Pancreas (tissue), 10 donors: ENCODE data around the gene SS18L1. TPM values are rescaled to one million over a fixed set of nuclear protein-coding genes. Genes with fewer than 3 reads are reported as not detected.
A peak's percentile ranks its signal among the peaks of the same experiment; 100 is the strongest.

Source experiments
- ATAC-seq, 4 donors: fragments of 200-7000 bp; cut with Tn5 transposase; one replicate each; pipeline versions ENCODE4 v1.8.0 to v1.9.1; 2020; ENCODE audit warnings: mild to moderate bottlenecking in 4 of 4, moderate library complexity in 4 of 4
- DNase-seq, 6 donors: peaks; one replicate each; pipeline ENCODE4 v3.0.0-alpha.2; 2020
- FAIRE-seq: peaks from 2 replicates; lab custom pipeline; 2012; peaks lifted over from hg19 to GRCh38; lab: Jason Lieb, UNC
- H3K27ac ChIP-seq, 4 donors: fragments of 200-600 bp; sonication (generic); 1 replicate in 3 of 4; 2 replicates in 1 of 4; pipeline versions ENCODE4 v1.5.0 to v1.8.0; 2020
- H3K27me3 ChIP-seq, 4 donors: fragments of 200-600 bp; one replicate each; pipeline ENCODE4 v1.8.0; 2021
- H3K36me3 ChIP-seq, 3 donors: fragments of 200-600 bp; sonication (generic) in 1 of 3; one replicate each; pipeline versions ENCODE4 v1.5.0 to v1.8.0; 2020 to 2021
- H3K4me1 ChIP-seq, 3 donors: fragments of 200-600 bp; one replicate each; pipeline ENCODE4 v1.8.0; 2021
- H3K4me3 ChIP-seq, 4 donors: fragments of 200-600 bp; sonication (generic) in 2 of 4; one replicate each; pipeline versions ENCODE4 v1.5.0 to v1.8.0; 2020 to 2021
- H3K9me3 ChIP-seq, 4 donors: fragments of 200-600 bp; one replicate each; pipeline ENCODE4 v1.8.0; 2021
- WGBS, 2 donors: extraction: QIAGEN DNeasy Blood & Tissue Kit; methylation state at CpG; one replicate each; pipeline ENCODE4 v1.1.7; 2013; 5-methylcytosine and 5-hydroxymethylcytosine counted together
- intact Hi-C, 3 donors: fragments of 100-400 bp; cut with DNase I; formaldehyde crosslinking; loops; one replicate each; pipeline versions ENCODE4 v1.11.1 to v1.14.2; 2022
- polyA plus RNA-seq, 2 donors: library from polyadenylated mRNA; stranded (reverse); fragments of 200-250 nt; gene quantifications; one replicate each; pipeline ENCODE4 v1.2.3, GENCODE V29; 2013
- total RNA-seq, 6 donors: library from RNA; stranded (reverse); fragmentation: NEBNext Ultra II Directional in 4 of 6; extraction: Animal tissue kit (Norgen Biotek cat#: 25700) in 4 of 6; gene quantifications; one replicate each; pipeline versions ENCODE4 v1.2.1 to v1.2.4, GENCODE V29; 2021 to 2023
- TF ChIP-seq, protein P1 (sequence below), 4 donors: fragments of 200-600 bp; sonication (generic) in 3 of 4; IDR thresholded peaks; one replicate each; pipeline versions ENCODE4 v1.5.0 to v1.8.0; 2021; ENCODE audit warnings: antibody characterized with exemption in 4 of 4
- donor health status: healthy with polysubstance abuse.
- donor health status: DM: no; HTN: no; CAD: no; lungs with moderate emphysema.
- donor health status: DM: no; HTN: no; CAD: no.
- donor health status: control.
- donor health status: control.
- donor health status: Bipolar disorder and iron deficiency.
- donor health status: DM: yes; HTN: yes; CAD: no.
- donor health status: DM: no; HTN: no; CAD: no.
- donor health status: DM: no; HTN: no; CAD: no.
- donor health status: DM: yes; HTN: yes; CAD: no.

The SS18L1 gene
- total and polyA plus RNA-seq, 8 donors: 6.6 to 19.3 (median 8.4) TPM

DNA sequence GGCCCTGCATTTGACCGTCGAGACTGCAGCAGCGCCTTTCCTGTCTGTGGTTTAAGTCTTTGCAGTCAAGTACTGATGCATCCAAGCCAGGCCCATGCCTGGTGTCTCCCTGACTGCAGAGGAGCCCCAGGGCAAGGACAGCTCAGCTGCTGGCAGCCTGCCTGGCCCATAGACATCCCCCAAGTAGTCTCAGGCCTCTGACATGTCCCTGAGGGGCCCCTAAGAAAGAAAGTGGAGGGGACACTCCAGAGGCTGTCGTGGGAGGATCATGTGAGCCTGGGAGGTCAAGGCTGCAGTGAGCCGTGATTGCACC lies 58.5 kb downstream of the SS18L1 start:
- intact Hi-C loops: no loop called here
- FAIRE-seq: no peak
- WGBS, 2 donors: 61 to 94% methylated on average over 5 of the region's 5 CpGs
- peaks cover 5 to 35% (median 16%) of the 10 kb centered on the region in 3 donors for H3K36me3 ChIP-seq
- no peaks in the 10 kb centered on the region for H3K9me3 ChIP-seq
- H3K4me1 ChIP-seq: no peaks in the 10 kb centered on the region
- H3K4me3 ChIP-seq: no peak overlapping the region
- H3K27me3 ChIP-seq: no peaks in the 10 kb centered on the region
- no peak overlapping the region for H3K27ac ChIP-seq
- TF ChIP-seq, protein P1, sequence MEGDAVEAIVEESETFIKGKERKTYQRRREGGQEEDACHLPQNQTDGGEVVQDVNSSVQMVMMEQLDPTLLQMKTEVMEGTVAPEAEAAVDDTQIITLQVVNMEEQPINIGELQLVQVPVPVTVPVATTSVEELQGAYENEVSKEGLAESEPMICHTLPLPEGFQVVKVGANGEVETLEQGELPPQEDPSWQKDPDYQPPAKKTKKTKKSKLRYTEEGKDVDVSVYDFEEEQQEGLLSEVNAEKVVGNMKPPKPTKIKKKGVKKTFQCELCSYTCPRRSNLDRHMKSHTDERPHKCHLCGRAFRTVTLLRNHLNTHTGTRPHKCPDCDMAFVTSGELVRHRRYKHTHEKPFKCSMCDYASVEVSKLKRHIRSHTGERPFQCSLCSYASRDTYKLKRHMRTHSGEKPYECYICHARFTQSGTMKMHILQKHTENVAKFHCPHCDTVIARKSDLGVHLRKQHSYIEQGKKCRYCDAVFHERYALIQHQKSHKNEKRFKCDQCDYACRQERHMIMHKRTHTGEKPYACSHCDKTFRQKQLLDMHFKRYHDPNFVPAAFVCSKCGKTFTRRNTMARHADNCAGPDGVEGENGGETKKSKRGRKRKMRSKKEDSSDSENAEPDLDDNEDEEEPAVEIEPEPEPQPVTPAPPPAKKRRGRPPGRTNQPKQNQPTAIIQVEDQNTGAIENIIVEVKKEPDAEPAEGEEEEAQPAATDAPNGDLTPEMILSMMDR (IDR thresholded peaks at IDR 0.05): no peak
- no peak for ATAC-seq
- DNase-seq: peak in 3 of 6 donors; percentile 15 to 30 (median 25)

DNA sequence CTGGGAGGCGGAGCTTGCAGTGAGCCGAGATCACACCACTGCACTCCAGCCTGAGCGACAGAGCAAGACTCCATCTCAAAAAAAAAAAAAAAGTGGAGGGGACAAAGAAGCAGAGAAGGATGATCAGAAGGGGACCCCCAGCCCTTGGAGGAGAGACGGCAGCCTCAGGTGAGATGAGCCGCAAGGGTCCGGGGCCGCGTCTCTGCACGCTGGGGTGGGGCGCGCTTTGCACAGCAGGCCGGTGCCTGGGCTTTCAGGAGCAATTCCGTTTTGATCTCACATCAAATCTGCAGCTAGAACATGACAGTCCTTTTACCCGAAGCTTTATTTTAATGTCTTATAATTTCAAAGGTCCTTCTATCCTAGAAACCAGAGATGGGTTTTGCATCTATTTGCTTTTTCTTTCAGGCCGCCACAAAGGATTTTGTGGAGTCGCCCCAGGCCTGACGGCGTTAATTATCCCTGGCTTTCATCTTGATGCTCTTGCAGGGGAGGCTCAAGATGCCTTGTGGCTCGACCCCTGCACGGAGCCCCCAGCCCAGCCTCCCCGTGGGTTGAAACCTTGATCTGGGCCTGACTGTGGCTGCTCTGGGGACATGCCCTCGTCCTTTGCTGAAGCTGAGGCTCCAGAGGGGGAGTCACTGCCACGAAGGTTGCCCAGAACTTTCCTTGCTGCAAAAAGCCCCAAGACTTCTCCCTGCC lies 59.3 kb downstream of the SS18L1 start:
- Histone ChIP-seq H3K9me3 (no peaks in the 10 kb centered on the region), H3K4me1 (no peaks in the 10 kb centered on the region), H3K27me3 (no peaks in the 10 kb centered on the region), H3K36me3 (peaks cover 5 to 30% (median 16%) of the 10 kb centered on the region in 3 donors), H3K4me3 (no peak overlapping the region), H3K27ac (no peak overlapping the region)
- intact Hi-C loops: no loop called here
- FAIRE-seq: no peak
- DNase-seq: peak in 3 of 6 donors; percentile 11 to 39 (median 35)
- ATAC-seq: no peak
- TF ChIP-seq, protein P1 (IDR thresholded peaks at IDR 0.05): no peak
- 91 to 93% methylated on average over 22 to 23 of the region's 23 CpGs for WGBS, 2 donors

DNA sequence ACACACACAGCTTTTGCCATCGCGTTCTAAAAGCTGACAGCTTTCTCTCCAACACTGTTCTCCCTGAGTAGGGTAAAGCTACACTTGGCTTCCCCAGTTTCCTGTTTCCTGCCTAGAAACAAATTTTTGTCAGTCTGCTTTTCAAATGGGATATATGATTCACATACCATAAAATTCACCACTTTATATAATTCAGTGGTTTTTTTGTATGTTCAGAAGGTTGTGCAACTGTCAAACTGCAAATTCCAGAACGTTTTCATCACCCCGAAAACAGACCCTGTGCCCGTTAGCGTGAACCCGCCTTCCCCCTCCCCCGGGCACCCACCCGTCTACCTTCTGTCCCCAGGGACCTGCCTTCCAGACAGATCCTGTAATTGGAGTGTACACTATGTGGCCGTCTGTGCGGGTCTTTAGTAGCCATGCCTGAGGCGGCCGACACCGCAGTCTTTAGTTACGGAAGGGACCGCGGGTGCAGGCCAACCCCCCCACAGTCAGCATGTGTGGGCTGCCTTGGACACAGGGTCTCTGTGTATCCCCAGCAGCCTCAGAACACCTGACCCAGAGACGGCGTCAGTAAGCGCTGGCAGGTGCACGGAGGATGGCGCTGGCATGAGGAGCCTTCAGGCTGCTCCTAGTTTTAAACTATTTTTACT lies 59.9 kb downstream of the SS18L1 start:
- TF ChIP-seq, protein P1 (IDR thresholded peaks at IDR 0.05): no peak
- no peaks in the 10 kb centered on the region for H3K9me3 ChIP-seq
- DNase-seq (peak in 3 of 6 donors; percentile 22 to 46 (median 26)), ATAC-seq (no peak), FAIRE-seq (no peak)
- intact Hi-C loops: no loop called here
- WGBS, 2 donors: 87 to 91% methylated on average over 22 of the region's 22 CpGs
- peaks cover 5 to 23% (median 16%) of the 10 kb centered on the region in 3 donors for H3K36me3 ChIP-seq
- H3K27me3 ChIP-seq: no peaks in the 10 kb centered on the region
- no peak overlapping the region for H3K27ac ChIP-seq
- H3K4me1 ChIP-seq: no peaks in the 10 kb centered on the region
- H3K4me3 ChIP-seq: no peak overlapping the region

DNA sequence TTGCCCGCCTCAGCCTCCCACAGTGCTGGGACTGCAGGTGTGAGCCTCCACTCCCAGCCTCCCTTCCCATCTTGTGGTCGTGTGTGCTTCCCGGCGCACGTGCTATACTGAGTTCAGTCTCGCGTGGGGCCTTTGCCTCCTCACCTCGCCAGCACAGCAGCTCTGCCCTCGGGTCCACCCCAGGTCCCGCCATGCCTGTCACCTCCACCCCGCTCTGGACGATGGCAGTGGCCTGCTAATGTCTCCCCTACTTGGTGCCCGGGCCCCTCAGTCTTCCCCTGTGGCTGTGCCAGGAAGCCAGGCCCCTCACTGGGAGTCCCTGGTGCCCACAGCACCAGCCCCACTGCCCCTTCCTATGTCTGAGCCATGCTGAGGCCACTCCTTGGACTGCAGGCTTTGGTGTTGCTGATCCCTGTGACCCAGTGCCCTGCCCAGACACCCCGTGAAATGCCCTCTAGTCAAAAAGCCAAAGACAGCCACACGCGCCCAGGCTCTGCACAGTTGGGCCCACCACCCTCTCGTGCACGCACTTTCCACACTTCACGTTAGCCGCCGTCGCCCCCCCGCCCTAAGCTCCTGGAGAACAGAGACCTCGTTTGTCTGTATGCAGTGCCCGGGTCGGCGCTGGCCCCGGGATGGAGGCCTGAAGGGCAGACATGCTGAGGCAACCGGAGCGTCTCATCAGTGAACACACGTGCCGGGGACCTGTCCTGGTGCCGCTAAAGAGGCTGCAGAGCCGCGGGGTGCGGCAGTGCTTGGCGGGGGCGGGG lies 62.2 kb downstream of the SS18L1 start:
- peak in 2 of 6 donors; percentile 47 to 68 for DNase-seq
- Histone ChIP-seq H3K36me3 (peaks cover 0 to 6% (median 5%) of the 10 kb centered on the region in 3 donors), H3K9me3 (no peaks in the 10 kb centered on the region), H3K27me3 (no peaks in the 10 kb centered on the region), H3K4me1 (no peaks in the 10 kb centered on the region), H3K27ac (no peak overlapping the region), H3K4me3 (no peak overlapping the region)
- no peak for FAIRE-seq
- intact Hi-C loops: no loop called here
- TF ChIP-seq, protein P1 (IDR thresholded peaks at IDR 0.05): no peak
- WGBS, 2 donors: 88 to 93% methylated on average over 38 of the region's 38 CpGs
- no peak for ATAC-seq
